OCI-LY3 (cell line): ENCODE data around the gene GPAT3.
A peak's percentile ranks its signal among the peaks of the same experiment; 100 is the strongest.
"Not testable (repeated sequence)": the region's sequence is repeated elsewhere in the genome, so short reads cannot be mapped to it uniquely, and the experiment has no call there.

Experiments used
- H2AFZ ChIP-seq: fragments of 200-600, 300-600 bp; shearing (Covaris generic); 2 replicates; pipeline ENCODE4 v1.6.0; 2014; ENCODE audit warnings: antibody characterized with exemption, low read depth, low read length
- H3K27ac ChIP-seq: fragments of 200-600, 300-600 bp; sonication (generic); 2 replicates; pipeline ENCODE4 v1.5.1; 2014; ENCODE audit warnings: mild to moderate bottlenecking, low read length, moderate library complexity, mixed read lengths
- H3K27me3 ChIP-seq: fragments of 200-600, 300-600 bp; sonication (generic); 2 replicates; pipeline ENCODE4 v1.6.1; 2014; ENCODE audit warnings: low read depth, low read length, mixed read lengths
- H3K36me3 ChIP-seq: fragments of 200-600, 300-600 bp; sonication (generic); replicated peaks from 2 replicates; pipeline ENCODE3; 2014; ENCODE audit warnings: low read depth, low read length, mixed read lengths
- H3K4me1 ChIP-seq: fragments of 300-600, 200-600 bp; sonication (generic); 2 replicates; pipeline ENCODE4 v1.6.1; 2014; ENCODE audit warnings: low read length, mixed read lengths
- H3K4me2 ChIP-seq: fragments of 200-600, 300-600 bp; sonication (generic); 2 replicates; pipeline ENCODE4 v1.6.1; 2014; ENCODE audit warnings: low read length, mixed read lengths
- H3K4me3 ChIP-seq: fragments of 300-600, 200-600 bp; sonication (generic); 2 replicates; pipeline ENCODE4 v1.5.1; 2014; ENCODE audit warnings: antibody characterized with exemption, mild to moderate bottlenecking, low read length, moderate library complexity
- H3K79me2 ChIP-seq: fragments of 300-600, 200-600 bp; shearing (Covaris generic); 2 replicates; pipeline ENCODE4 v1.6.1; 2014; ENCODE audit warnings: mild to moderate bottlenecking, low read length, mixed read lengths
- H3K9ac ChIP-seq: fragments of 300-600, 200-600 bp; shearing (Covaris generic); 2 replicates; pipeline ENCODE4 v1.6.0; 2014; ENCODE audit warnings: mild to moderate bottlenecking, low read length, moderate library complexity
- H3K9me3 ChIP-seq: fragments of 200-600, 300-600 bp; shearing (Covaris generic); 2 replicates; pipeline ENCODE4 v1.6.1; 2014; ENCODE audit warnings: low read length, mixed read lengths; ENCODE audit not compliant: insufficient read depth
- H4K20me1 ChIP-seq: fragments of 200-600, 300-600 bp; sonication (generic); 2 replicates; pipeline ENCODE4 v1.6.1; 2016; ENCODE audit warnings: low read length, mixed read lengths; ENCODE audit not compliant: insufficient read depth
- EZH2phosphoT487 ChIP-seq: fragments of 200-600 bp; shearing (Covaris generic); IDR thresholded peaks from 2 replicates; pipeline ENCODE4 v1.6.1; 2018; ENCODE audit warnings: antibody characterized with exemption, mixed run types, low read depth
- TF ChIP-seq, protein P1 (sequence below): fragments of 200-600, 300-600 bp; sonication (generic); IDR thresholded peaks from 2 replicates; pipeline ENCODE4 v1.5.1; 2014; ENCODE audit warnings: antibody characterized with exemption, low read length, low read depth

The GPAT3 gene

DNA sequence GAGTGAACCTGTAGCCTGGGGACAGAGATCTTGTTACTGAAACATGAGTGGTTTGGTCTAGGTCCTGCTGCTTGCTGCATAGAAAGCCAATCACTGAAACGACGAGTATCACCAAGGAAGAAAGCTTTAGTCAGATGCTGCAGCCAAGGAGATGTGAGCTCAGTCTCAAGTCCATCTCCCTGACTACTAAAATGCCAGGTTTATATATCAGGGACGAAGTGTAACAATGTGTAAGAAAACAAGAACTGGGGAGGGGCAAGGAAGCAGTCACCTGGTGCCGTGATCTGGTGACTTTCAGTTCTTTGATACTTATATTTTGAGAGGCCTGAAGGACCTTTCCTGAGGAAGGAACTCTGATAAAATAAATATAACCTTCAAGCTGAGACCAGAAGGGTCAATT lies 31.4 kb upstream of the GPAT3 start:
- Histone ChIP-seq H3K79me2 (no peaks in the 10 kb centered on the region), H3K4me1 (peaks cover 12% of the 10 kb centered on the region), H3K27ac (no peak overlapping the region), H3K4me3 (peak overlapping the region; percentile 34; the same call in 1 of the 2 replicates), H4K20me1 (no peaks in the 10 kb centered on the region), H3K4me2 (peak overlapping the region; percentile 44), H3K9me3 (no peaks in the 10 kb centered on the region), H2AFZ (peak overlapping the region; percentile 97), H3K27me3 (no peaks in the 10 kb centered on the region), H3K36me3 (no peaks in the 10 kb centered on the region), H3K9ac (peak overlapping the region; percentile 14; the same call in 1 of the 2 replicates)
- TF ChIP-seq, protein P1, sequence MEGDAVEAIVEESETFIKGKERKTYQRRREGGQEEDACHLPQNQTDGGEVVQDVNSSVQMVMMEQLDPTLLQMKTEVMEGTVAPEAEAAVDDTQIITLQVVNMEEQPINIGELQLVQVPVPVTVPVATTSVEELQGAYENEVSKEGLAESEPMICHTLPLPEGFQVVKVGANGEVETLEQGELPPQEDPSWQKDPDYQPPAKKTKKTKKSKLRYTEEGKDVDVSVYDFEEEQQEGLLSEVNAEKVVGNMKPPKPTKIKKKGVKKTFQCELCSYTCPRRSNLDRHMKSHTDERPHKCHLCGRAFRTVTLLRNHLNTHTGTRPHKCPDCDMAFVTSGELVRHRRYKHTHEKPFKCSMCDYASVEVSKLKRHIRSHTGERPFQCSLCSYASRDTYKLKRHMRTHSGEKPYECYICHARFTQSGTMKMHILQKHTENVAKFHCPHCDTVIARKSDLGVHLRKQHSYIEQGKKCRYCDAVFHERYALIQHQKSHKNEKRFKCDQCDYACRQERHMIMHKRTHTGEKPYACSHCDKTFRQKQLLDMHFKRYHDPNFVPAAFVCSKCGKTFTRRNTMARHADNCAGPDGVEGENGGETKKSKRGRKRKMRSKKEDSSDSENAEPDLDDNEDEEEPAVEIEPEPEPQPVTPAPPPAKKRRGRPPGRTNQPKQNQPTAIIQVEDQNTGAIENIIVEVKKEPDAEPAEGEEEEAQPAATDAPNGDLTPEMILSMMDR = no peak
- TF ChIP-seq EZH2phosphoT487 = no peak

DNA sequence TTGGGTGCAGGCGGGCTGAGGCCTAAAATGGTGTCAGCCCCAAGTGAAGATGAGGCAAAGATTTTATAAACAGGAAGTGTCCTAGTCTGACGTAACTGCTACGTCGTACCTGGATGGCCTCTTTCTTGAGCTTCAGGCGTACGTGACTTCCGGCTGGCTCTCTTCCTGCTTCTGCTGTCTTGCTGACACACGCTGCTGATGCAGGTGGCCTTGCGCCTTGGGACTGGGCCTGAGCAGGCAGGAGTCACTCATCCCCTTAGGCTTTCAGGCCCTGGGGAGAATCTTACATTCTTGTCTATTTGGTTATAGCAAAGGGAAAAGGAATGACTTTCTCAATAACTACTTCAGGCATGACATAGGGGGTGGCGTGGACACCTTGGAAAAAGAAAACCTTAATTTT lies 30.9 kb upstream of the GPAT3 start:
- H3K9ac ChIP-seq = no peak overlapping the region
- H3K4me1 ChIP-seq = peaks cover 13% of the 10 kb centered on the region
- H3K27ac ChIP-seq = no peak overlapping the region
- no peaks in the 10 kb centered on the region for H3K36me3 ChIP-seq
- peak overlapping the region; percentile 44; the same call in 1 of the 2 replicates for H3K4me2 ChIP-seq
- H2AFZ ChIP-seq = peak overlapping the region; percentile 97
- TF ChIP-seq, protein P1 = no peak
- H3K9me3 ChIP-seq = no peaks in the 10 kb centered on the region
- H3K79me2 ChIP-seq = no peaks in the 10 kb centered on the region
- no peaks in the 10 kb centered on the region for H3K27me3 ChIP-seq
- no peaks in the 10 kb centered on the region for H4K20me1 ChIP-seq
- no peak overlapping the region for H3K4me3 ChIP-seq

DNA sequence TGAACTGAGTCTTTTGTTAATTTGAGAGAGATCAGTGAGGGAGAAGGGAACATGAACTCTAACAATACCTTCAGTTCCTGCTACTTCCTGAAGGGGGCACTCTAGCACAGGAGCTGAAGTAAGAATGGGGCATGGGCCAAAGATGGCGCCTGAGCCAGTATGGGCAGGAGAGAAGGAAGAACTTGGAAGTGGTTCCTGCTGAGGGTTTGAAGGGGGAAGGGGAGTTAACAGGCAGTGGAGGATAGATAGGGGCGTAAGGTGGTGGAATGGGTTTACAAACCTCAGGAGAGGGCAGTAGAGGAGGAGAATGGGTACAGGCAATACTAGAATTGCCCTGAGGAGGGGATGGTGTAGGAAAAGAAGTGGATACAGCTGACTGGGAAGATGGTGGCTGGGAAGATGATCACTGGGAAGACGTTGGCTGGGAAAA lies 26.7 kb upstream of the GPAT3 start:
- Histone ChIP-seq H3K27ac (0 out of 2 replicates have a peak overlapping the region, but pooled peaks have one; percentile 6), H2AFZ (peak overlapping the region; percentile 100), H3K4me2 (peak overlapping the region; percentile 3; the same call in 1 of the 2 replicates), H3K4me1 (peaks cover 17% of the 10 kb centered on the region)
- H4K20me1 ChIP-seq, H3K79me2 ChIP-seq, H3K4me3 ChIP-seq, H3K9me3 ChIP-seq, H3K9ac ChIP-seq, H3K27me3 ChIP-seq, H3K36me3 ChIP-seq: not testable (repeated sequence)
- TF ChIP-seq, protein P1 = peak; percentile 78

DNA sequence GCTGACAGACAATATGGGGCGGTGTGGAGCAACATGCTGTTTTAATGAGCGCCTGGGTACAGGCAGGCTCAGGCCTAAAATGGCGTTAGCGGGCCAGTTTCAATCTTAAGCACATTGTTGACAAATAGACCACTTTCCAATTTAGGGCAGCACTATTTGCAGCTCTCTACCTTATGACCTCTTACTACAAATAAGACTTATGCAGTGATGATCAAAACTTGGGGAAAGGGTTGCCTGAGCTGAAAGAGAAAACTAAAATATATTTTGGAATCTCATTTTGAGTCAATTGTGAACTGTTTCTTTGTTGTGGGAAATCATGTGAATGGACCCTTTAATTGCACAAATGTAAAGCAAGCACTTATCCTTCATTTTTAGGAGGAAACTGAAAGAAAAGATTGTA lies 25.5 kb upstream of the GPAT3 start:
- H3K9ac ChIP-seq = no peak overlapping the region
- H2AFZ ChIP-seq = no peak overlapping the region
- H3K4me3 ChIP-seq = no peak overlapping the region
- H3K79me2 ChIP-seq = no peaks in the 10 kb centered on the region
- H3K4me1 ChIP-seq = peaks cover 10% of the 10 kb centered on the region
- no peak overlapping the region for H3K4me2 ChIP-seq
- H3K27ac ChIP-seq = no peak overlapping the region
- no peaks in the 10 kb centered on the region for H3K27me3 ChIP-seq
- H3K9me3 ChIP-seq = no peaks in the 10 kb centered on the region
- H3K36me3 ChIP-seq = no peaks in the 10 kb centered on the region
- H4K20me1 ChIP-seq = no peaks in the 10 kb centered on the region
- TF ChIP-seq, protein P1 = no peak
